Activated T-cell treated with anti-CD3 and anti-CD28 coated beads, Interleukin-2, amount 50 U/mL, for 72 hours (primary cell): Measurements from ENCODE around the gene WASF3. TPM values are rescaled to one million over a fixed set of nuclear protein-coding genes. Genes with fewer than 3 reads are reported as not detected.

Experiments used
- ATAC-seq, 2 donors: fragments of 150-1000 bp; cut with Tn5 transposase; replicated peaks in 1 of 2; 2 replicates each; pipeline ENCODE4 v1.10.0; 2021; ENCODE audit warnings: moderate library complexity in 2 of 2, mild to moderate bottlenecking in 1 of 2
- DNase-seq, 2 donors: peaks; one replicate each; pipeline ENCODE4 v3.0.0; 2021 to 2022; ENCODE audit warnings: mixed read lengths in 1 of 2
- H3K27ac Mint-ChIP-seq: one replicate; pipeline ENCODE4 v1.8.0; 2022; ENCODE audit warnings: mild to moderate bottlenecking, moderate library complexity, mixed read lengths
- H3K27me3 Mint-ChIP-seq: one replicate; pipeline ENCODE4 v1.8.0; 2022; ENCODE audit warnings: low read depth, mixed read lengths
- H3K36me3 Mint-ChIP-seq, 2 donors: one replicate each; pipeline ENCODE4 v1.8.0; 2022; ENCODE audit warnings: mixed read lengths in 2 of 2, mild to moderate bottlenecking in 1 of 2; ENCODE audit not compliant: insufficient read depth in 2 of 2
- H3K4me1 Mint-ChIP-seq: one replicate; pipeline ENCODE4 v1.8.0; 2022; ENCODE audit warnings: low read depth, mixed read lengths
- H3K4me3 Mint-ChIP-seq, 2 donors: one replicate each; pipeline ENCODE4 v1.8.0; 2022; ENCODE audit warnings: mild to moderate bottlenecking in 2 of 2, mixed read lengths in 2 of 2, moderate library complexity in 2 of 2
- H3K9me3 Mint-ChIP-seq, 2 donors: one replicate each; pipeline ENCODE4 v1.8.0; 2022; ENCODE audit warnings: mixed read lengths in 2 of 2
- total RNA-seq, 2 donors: library from RNA; stranded (reverse); gene quantifications; one replicate each; pipeline ENCODE4 v1.2.3, GENCODE V29; 2022

Gene WASF3
- total RNA-seq, 2 donors from 2014 or later, result 0.14 to 0.17 TPM

- peaks cover 6% of the 10 kb centered on the region for H3K27me3 Mint-ChIP-seq
- H3K9me3 Mint-ChIP-seq, result no peaks in the 10 kb centered on the region
- H3K27ac Mint-ChIP-seq, result no peak overlapping the region
- H3K4me1 Mint-ChIP-seq, result no peaks in the 10 kb centered on the region
- no peaks in the 10 kb centered on the region for H3K36me3 Mint-ChIP-seq
- ATAC-seq (no peak), DNase-seq (no peak)
- no peak overlapping the region for H3K4me3 Mint-ChIP-seq
Measured at GRCh38 chr13:26664286-26664685, 106.8 kb downstream of the WASF3 start.

- no peak overlapping the region for H3K4me3 Mint-ChIP-seq
- H3K9me3 Mint-ChIP-seq, result no peaks in the 10 kb centered on the region
- ATAC-seq (no peak), DNase-seq (no peak)
- no peaks in the 10 kb centered on the region for H3K36me3 Mint-ChIP-seq
- H3K27ac Mint-ChIP-seq, result no peak overlapping the region
- no peaks in the 10 kb centered on the region for H3K4me1 Mint-ChIP-seq
- peaks cover 6% of the 10 kb centered on the region for H3K27me3 Mint-ChIP-seq
Measured at GRCh38 chr13:26664876-26665275, 107.4 kb downstream of the WASF3 start.

- Mint-ChIP-seq H3K27ac (no peak overlapping the region), H3K36me3 (no peaks in the 10 kb centered on the region), H3K9me3 (no peaks in the 10 kb centered on the region), H3K4me3 (no peak overlapping the region), H3K27me3 (peaks cover 22% of the 10 kb centered on the region), H3K4me1 (no peaks in the 10 kb centered on the region)
- ATAC-seq (no peak), DNase-seq (no peak)
Measured at GRCh38 chr13:26668357-26669146, 111.1 kb downstream of the WASF3 start.

GRCh38 chr13:26673890-26674289, 116.4 kb downstream of the WASF3 start:
- Mint-ChIP-seq H3K9me3 (no peaks in the 10 kb centered on the region), H3K27ac (no peak overlapping the region), H3K36me3 (no peaks in the 10 kb centered on the region), H3K4me1 (no peaks in the 10 kb centered on the region), H3K27me3 (peaks cover 22% of the 10 kb centered on the region), H3K4me3 (no peak overlapping the region)
- DNase-seq, result no peak
- no peak for ATAC-seq

- Mint-ChIP-seq H3K27ac (no peak overlapping the region), H3K36me3 (no peaks in the 10 kb centered on the region), H3K4me3 (no peak overlapping the region), H3K27me3 (peaks cover 23% of the 10 kb centered on the region), H3K9me3 (no peaks in the 10 kb centered on the region), H3K4me1 (no peaks in the 10 kb centered on the region)
- DNase-seq (no peak), ATAC-seq (no peak)
Measured at GRCh38 chr13:26677156-26677555, 119.7 kb downstream of the WASF3 start.

GRCh38 chr13:26678330-26678729, 120.8 kb downstream of the WASF3 start:
- no peak for ATAC-seq
- Mint-ChIP-seq H3K36me3 (no peaks in the 10 kb centered on the region), H3K4me1 (no peaks in the 10 kb centered on the region), H3K9me3 (no peaks in the 10 kb centered on the region), H3K4me3 (no peak overlapping the region), H3K27ac (no peak overlapping the region), H3K27me3 (peaks cover 16% of the 10 kb centered on the region)
- no peak for DNase-seq

GRCh38 chr13:26678796-26679195, 121.3 kb downstream of the WASF3 start:
- Mint-ChIP-seq H3K4me1 (no peaks in the 10 kb centered on the region), H3K27ac (no peak overlapping the region), H3K36me3 (no peaks in the 10 kb centered on the region), H3K9me3 (no peaks in the 10 kb centered on the region), H3K4me3 (no peak overlapping the region), H3K27me3 (peaks cover 12% of the 10 kb centered on the region)
- ATAC-seq, result no peak
- no peak for DNase-seq

- H3K4me3 Mint-ChIP-seq, result no peak overlapping the region
- no peaks in the 10 kb centered on the region for H3K4me1 Mint-ChIP-seq
- no peaks in the 10 kb centered on the region for H3K9me3 Mint-ChIP-seq
- H3K36me3 Mint-ChIP-seq, result no peaks in the 10 kb centered on the region
- no peak overlapping the region for H3K27ac Mint-ChIP-seq
- H3K27me3 Mint-ChIP-seq, result peaks cover 10% of the 10 kb centered on the region
- no peak for ATAC-seq
- DNase-seq, result no peak
Measured at GRCh38 chr13:26679411-26680122, 122.1 kb downstream of the WASF3 start.

GRCh38 chr13:26680123-26680450, 122.6 kb downstream of the WASF3 start:
- no peak overlapping the region for H3K27ac Mint-ChIP-seq

GRCh38 chr13:26680572-26680971, 123.1 kb downstream of the WASF3 start:
- no peak overlapping the region for H3K27ac Mint-ChIP-seq
- no peaks in the 10 kb centered on the region for H3K36me3 Mint-ChIP-seq
- DNase-seq (no peak), ATAC-seq (no peak)
- no peak overlapping the region for H3K4me3 Mint-ChIP-seq
- H3K4me1 Mint-ChIP-seq, result no peaks in the 10 kb centered on the region
- H3K27me3 Mint-ChIP-seq, result peaks cover 10% of the 10 kb centered on the region
- no peaks in the 10 kb centered on the region for H3K9me3 Mint-ChIP-seq

More at GRCh38 chr13:26680123-26680450, 122.6 kb downstream of the WASF3 start:
- H3K36me3 Mint-ChIP-seq, result no peaks in the 10 kb centered on the region
- peaks cover 10% of the 10 kb centered on the region for H3K27me3 Mint-ChIP-seq
- no peak overlapping the region for H3K4me3 Mint-ChIP-seq
- DNase-seq, result no peak
- no peaks in the 10 kb centered on the region for H3K4me1 Mint-ChIP-seq
- ATAC-seq, result no peak
- H3K9me3 Mint-ChIP-seq, result no peaks in the 10 kb centered on the region

GRCh38 chr13:26681036-26681435, 123.6 kb downstream of the WASF3 start:
- peaks cover 10% of the 10 kb centered on the region for H3K27me3 Mint-ChIP-seq
- H3K4me1 Mint-ChIP-seq, result no peaks in the 10 kb centered on the region
- H3K36me3 Mint-ChIP-seq, result no peaks in the 10 kb centered on the region
- no peaks in the 10 kb centered on the region for H3K9me3 Mint-ChIP-seq
- H3K27ac Mint-ChIP-seq, result no peak overlapping the region
- ATAC-seq, result no peak
- DNase-seq, result no peak
- H3K4me3 Mint-ChIP-seq, result no peak overlapping the region

- Mint-ChIP-seq H3K4me3 (no peak overlapping the region), H3K36me3 (no peaks in the 10 kb centered on the region), H3K27me3 (peaks cover 10% of the 10 kb centered on the region), H3K9me3 (no peaks in the 10 kb centered on the region), H3K27ac (no peak overlapping the region), H3K4me1 (no peaks in the 10 kb centered on the region)
- no peak for ATAC-seq
- DNase-seq, result no peak
Measured at GRCh38 chr13:26682606-26683005, 125.1 kb downstream of the WASF3 start.

- peaks cover 4 to 6% of the 10 kb centered on the region in 2 donors for H3K9me3 Mint-ChIP-seq
- H3K4me1 Mint-ChIP-seq, result no peaks in the 10 kb centered on the region
- no peaks in the 10 kb centered on the region for H3K27me3 Mint-ChIP-seq
- H3K36me3 Mint-ChIP-seq, result no peaks in the 10 kb centered on the region
- H3K4me3 Mint-ChIP-seq, result no peak overlapping the region
- ATAC-seq (no peak), DNase-seq (no peak)
- H3K27ac Mint-ChIP-seq, result no peak overlapping the region
Measured at GRCh38 chr13:26685606-26686005, 128.1 kb downstream of the WASF3 start.

- Mint-ChIP-seq H3K4me3 (no peak overlapping the region), H3K27ac (no peak overlapping the region), H3K27me3 (no peaks in the 10 kb centered on the region), H3K9me3 (peaks cover 4 to 6% of the 10 kb centered on the region in 2 donors), H3K36me3 (no peaks in the 10 kb centered on the region), H3K4me1 (no peaks in the 10 kb centered on the region)
- DNase-seq, result no peak
- no peak for ATAC-seq
Measured at GRCh38 chr13:26686285-26686684, 128.8 kb downstream of the WASF3 start.
